Effector memory CD8-positive, alpha-beta T cell (primary cell): Measurements from ENCODE around the gene CFAP92.

Source experiments
- ATAC-seq: fragments of 150-1000 bp; cut with Tn5 transposase; replicated peaks from 2 replicates; pipeline ENCODE4 v1.10.0; 2021; ENCODE audit warnings: mild to moderate bottlenecking, moderate library complexity
- DNase-seq, 3 experiments: peaks; one replicate each; pipeline ENCODE4 v3.0.0; 2021
- H3K27ac Mint-ChIP-seq, 2 donors: one replicate each; pipeline ENCODE4 v1.8.0; 2022; ENCODE audit warnings: mild to moderate bottlenecking in 2 of 2, mixed read lengths in 2 of 2, moderate library complexity in 2 of 2
- H3K27me3 Mint-ChIP-seq, 2 donors: one replicate each; pipeline ENCODE4 v1.8.0; 2022; ENCODE audit warnings: mixed read lengths in 2 of 2
- H3K36me3 Mint-ChIP-seq: one replicate; pipeline ENCODE4 v1.8.0; 2022; ENCODE audit warnings: mild to moderate bottlenecking, moderate library complexity, mixed read lengths; ENCODE audit not compliant: insufficient read depth
- H3K4me1 Mint-ChIP-seq, 2 donors: one replicate each; pipeline ENCODE4 v1.8.0; 2022; ENCODE audit warnings: low read depth in 2 of 2, mixed read lengths in 2 of 2
- H3K4me3 Mint-ChIP-seq, 2 donors: one replicate each; pipeline ENCODE4 v1.8.0; 2022; ENCODE audit warnings: mild to moderate bottlenecking in 2 of 2, mixed read lengths in 2 of 2, moderate library complexity in 2 of 2
- H3K9me3 Mint-ChIP-seq, 2 donors: one replicate each; pipeline ENCODE4 v1.8.0; 2022; ENCODE audit warnings: mixed read lengths in 2 of 2

CFAP92 gene

DNA sequence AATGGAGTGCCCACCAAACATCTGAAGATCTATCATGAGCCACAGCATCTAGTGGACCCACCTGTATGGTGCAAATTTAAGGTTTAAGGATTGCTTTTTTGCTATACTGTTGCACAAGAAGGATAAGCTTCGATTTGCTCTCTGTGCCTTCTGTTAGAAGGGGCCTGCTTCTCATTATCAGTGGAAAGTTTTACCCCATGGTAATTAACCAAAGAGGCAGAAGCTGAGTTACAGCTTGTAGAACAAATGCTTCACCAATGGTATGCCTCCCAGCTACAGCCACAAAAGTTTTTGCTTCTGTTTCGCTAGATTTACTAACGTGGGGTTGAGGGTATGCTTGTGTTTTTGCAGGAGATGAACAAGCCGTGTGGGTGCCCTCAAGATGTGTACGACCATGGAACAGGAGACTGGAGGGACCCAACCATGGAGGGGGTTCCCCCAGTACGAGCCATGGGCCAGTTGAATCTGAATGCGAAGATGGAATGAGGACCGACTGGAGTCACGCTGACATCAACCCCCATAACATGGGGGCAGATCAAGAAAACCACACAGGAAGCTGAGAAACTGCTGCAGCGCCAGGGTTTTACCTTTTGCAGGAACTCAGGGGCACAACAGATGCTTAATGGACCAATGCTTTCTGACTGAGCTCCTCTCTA, 70.9 kb downstream of the CFAP92 start:
- H3K4me1 Mint-ChIP-seq = peaks cover 17 to 21% of the 10 kb centered on the region in 2 donors
- no peaks in the 10 kb centered on the region for H3K27me3 Mint-ChIP-seq
- H3K36me3 Mint-ChIP-seq = no peaks in the 10 kb centered on the region
- H3K4me3 Mint-ChIP-seq = peak overlapping the region; percentile 76 to 83
- peak overlapping the region; percentile 80 to 84 for H3K27ac Mint-ChIP-seq
- ATAC-seq = peak; percentile 81
- peak; percentile 26 to 35 (median 28) for DNase-seq
- peaks cover 0 to 5% of the 10 kb centered on the region in 2 donors for H3K9me3 Mint-ChIP-seq

DNA sequence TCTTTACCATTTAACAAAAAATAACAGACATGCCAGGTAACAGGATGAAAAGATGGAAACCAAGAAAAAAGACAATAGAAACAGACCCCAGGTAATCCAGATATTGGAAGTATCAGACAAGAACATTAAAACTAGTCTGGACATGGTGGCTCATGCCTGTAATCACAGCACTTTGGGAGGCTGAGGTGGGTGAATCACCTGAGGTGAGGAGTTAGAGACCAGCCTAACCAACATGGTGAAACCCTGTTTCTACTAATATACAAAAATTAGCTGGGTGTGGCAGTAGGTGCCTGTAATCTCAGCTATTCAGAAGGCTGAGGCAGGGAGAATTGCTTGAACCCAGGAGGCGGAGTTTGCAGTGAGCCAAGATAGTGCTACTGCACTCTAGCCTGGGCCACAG, 73.9 kb downstream of the CFAP92 start:
- DNase-seq (no peak), ATAC-seq (no peak)
- peaks cover 0 to 5% of the 10 kb centered on the region in 2 donors for H3K9me3 Mint-ChIP-seq
- H3K36me3 Mint-ChIP-seq = peaks cover 3% of the 10 kb centered on the region
- no peak overlapping the region for H3K4me3 Mint-ChIP-seq
- no peaks in the 10 kb centered on the region for H3K27me3 Mint-ChIP-seq
- H3K4me1 Mint-ChIP-seq = peaks cover 17 to 21% of the 10 kb centered on the region in 2 donors
- H3K27ac Mint-ChIP-seq = peak overlapping the region in 1 of 2 donors; percentile 54

DNA sequence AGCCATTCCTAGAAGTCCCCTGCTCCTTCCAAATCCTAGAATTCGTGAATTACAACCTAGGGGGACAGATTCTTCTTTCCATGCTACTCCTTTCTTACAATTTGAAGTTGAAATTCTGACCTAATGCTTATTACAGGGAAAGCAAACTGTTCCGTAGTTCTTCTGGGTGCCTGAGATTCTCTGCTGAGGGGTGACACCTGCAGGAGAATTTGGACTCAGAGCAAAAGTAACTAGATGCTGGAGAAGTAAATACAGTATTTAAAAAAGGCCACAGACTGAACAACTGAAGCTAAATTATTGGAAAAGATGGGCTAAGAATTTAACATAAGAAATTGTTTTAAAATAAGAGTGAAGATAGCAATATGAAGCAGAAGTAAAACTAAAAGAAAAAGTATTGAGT, 76.6 kb downstream of the CFAP92 start:
- peaks cover 0 to 2% of the 10 kb centered on the region in 2 donors for H3K4me1 Mint-ChIP-seq
- peak overlapping the region; percentile 3 for H3K27ac Mint-ChIP-seq

DNA sequence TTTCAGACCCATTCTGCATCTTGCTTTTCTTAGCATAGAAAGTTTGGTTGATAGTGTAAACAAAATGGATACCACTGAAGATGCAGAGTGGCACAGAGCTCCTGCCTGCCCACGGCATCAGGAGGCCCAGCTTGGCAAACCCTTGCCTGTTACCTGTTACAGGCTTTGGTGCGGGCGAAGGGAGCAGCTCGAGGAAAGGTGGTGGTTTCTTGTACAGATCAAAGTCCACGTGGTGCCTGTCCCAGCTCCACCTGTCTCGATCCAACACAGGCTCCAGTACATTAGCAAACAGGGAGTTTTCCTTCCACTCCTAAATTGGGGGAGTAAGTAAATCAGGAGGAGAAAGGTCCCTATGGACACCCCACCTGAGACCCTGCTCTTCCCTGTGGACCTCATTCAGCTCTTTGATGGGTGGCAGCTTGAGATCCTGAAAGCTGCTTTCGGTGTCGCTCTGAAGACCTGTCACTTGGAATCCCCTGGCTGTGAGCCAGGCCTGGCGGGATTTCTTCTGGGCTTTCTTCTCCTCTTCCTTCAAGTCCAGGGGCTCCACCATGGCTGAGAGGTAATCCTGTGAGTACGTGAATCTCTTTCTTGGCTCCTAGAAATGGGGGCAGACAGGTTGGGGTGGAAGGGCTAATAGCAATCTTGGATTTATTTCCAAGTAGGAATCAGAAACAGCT, 78.8 kb downstream of the CFAP92 start:
- ATAC-seq (no peak), DNase-seq (no peak)
- Mint-ChIP-seq H3K36me3 (peaks cover 7% of the 10 kb centered on the region), H3K4me3 (no peak overlapping the region), H3K27ac (peak overlapping the region in 1 of 2 donors; percentile 60), H3K9me3 (no peaks in the 10 kb centered on the region), H3K4me1 (no peaks in the 10 kb centered on the region), H3K27me3 (no peaks in the 10 kb centered on the region)

More for the DNA sequence above, 76.6 kb downstream of the CFAP92 start:
- no peak overlapping the region for H3K4me3 Mint-ChIP-seq
- peaks cover 0 to 5% of the 10 kb centered on the region in 2 donors for H3K9me3 Mint-ChIP-seq
- peaks cover 7% of the 10 kb centered on the region for H3K36me3 Mint-ChIP-seq
- ATAC-seq (no peak), DNase-seq (no peak)
- no peaks in the 10 kb centered on the region for H3K27me3 Mint-ChIP-seq

DNA sequence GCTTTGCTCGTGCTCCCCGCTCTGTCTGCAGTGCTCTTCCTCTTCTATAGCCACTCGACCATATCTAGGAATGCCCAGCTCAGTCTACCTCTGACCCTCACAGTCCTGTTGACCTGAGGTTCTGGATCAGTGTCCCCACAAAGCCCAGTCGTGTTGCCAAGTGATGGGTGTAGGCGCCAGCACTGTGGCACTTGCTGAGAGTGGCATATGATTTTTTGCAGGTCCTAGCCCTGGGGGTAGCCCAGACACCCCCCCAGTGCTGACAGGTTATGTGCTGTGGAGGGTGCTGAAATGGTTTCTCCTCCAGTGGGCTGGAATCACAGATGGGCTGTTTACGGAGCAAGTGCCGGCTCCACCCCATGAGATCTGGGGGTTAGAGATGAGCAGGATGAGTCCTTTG, 82.0 kb downstream of the CFAP92 start:
- no peak overlapping the region for H3K4me3 Mint-ChIP-seq
- DNase-seq (no peak), ATAC-seq (no peak)
- no peaks in the 10 kb centered on the region for H3K4me1 Mint-ChIP-seq
- H3K27me3 Mint-ChIP-seq = no peaks in the 10 kb centered on the region
- H3K9me3 Mint-ChIP-seq = no peaks in the 10 kb centered on the region
- H3K36me3 Mint-ChIP-seq = peaks cover 7% of the 10 kb centered on the region
- peak overlapping the region in 1 of 2 donors; percentile 11 for H3K27ac Mint-ChIP-seq

DNA sequence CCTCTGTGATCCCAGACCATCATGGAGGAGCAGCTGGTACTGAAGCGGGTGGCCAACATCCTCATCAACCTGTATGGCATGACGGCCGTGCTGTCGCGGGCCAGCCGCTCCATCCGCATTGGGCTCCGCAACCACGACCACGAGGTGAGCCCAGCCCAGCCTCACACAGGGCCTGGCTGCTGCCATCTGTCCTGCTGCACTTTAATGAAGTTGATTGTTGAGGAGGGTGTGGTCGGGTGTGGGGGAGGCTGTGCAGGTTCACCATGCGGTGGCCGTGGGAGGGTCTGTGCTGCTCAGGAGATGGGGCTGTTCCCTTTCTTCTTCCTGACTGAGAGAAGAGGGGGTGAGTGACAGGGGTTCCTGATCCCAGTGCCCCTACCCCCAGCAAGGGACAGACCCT, 83.9 kb downstream of the CFAP92 start:
- ATAC-seq = no peak
- no peak overlapping the region for H3K4me3 Mint-ChIP-seq
- no peaks in the 10 kb centered on the region for H3K27me3 Mint-ChIP-seq
- H3K4me1 Mint-ChIP-seq = no peaks in the 10 kb centered on the region
- no peaks in the 10 kb centered on the region for H3K9me3 Mint-ChIP-seq
- peaks cover 16% of the 10 kb centered on the region for H3K36me3 Mint-ChIP-seq
- H3K27ac Mint-ChIP-seq = no peak overlapping the region
- no peak for DNase-seq

DNA sequence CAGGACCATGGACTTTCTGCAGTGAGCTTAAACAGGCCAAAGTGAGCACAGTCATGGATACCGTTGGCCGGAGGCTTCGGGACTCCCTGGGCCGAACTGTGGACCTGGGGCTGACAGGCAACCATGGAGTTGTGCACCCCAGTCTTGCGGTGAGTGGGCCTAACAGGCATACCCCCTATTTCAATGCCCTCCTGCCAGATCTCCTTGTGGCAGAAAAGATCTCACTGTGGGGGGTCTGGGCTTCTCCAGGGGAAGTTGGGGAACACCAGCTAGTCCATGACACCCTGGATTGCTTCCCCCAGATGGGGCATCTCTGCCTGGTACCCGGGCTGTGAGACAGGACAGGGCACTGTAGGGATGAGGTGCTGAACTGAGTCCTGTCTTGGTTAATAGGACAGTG, 84.9 kb downstream of the CFAP92 start:
- Mint-ChIP-seq H3K4me1 (no peaks in the 10 kb centered on the region), H3K27ac (no peak overlapping the region), H3K4me3 (no peak overlapping the region), H3K36me3 (peaks cover 22% of the 10 kb centered on the region), H3K9me3 (no peaks in the 10 kb centered on the region), H3K27me3 (no peaks in the 10 kb centered on the region)
- DNase-seq = no peak
- ATAC-seq = no peak

DNA sequence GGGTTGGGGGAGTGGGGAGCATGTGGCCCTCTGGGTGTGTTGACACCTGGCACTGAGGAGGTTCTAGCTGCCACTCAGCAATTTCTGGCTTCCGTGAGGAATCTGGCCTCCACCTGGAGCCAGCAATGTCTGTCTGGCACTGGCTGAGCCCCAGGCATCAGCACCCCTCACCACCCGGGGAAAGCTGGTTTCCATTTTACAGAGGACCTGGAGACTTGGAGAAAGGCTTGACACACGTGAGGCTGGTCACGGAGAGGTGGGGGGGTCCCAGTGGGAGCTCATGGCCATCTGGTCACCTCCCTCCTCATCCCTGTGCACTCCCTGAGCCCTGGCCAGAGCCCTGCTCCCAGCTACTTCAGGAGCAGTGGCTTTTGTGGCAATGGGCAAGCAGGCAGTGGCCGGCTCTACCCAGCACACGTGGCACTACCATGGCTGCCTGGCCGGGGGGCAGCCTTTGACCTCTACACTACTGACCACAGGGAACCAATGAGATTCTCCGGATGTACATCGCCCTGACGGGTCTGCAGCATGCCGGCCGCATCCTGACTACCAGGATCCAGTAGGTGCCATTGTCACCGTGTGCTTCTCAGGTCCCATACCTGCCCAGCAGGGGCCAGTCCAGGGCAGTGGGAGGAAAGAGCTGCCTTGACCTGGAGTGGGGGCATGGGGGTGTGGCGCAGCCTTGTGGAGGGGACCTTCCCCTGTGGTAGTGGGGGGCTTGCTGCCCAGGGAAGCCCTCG, 86.0 kb downstream of the CFAP92 start:
- Mint-ChIP-seq H3K9me3 (no peaks in the 10 kb centered on the region), H3K4me3 (no peak overlapping the region), H3K27me3 (no peaks in the 10 kb centered on the region), H3K4me1 (no peaks in the 10 kb centered on the region), H3K27ac (peak overlapping the region in 1 of 2 donors; percentile 46), H3K36me3 (peaks cover 30% of the 10 kb centered on the region)
- DNase-seq = no peak
- no peak for ATAC-seq

DNA sequence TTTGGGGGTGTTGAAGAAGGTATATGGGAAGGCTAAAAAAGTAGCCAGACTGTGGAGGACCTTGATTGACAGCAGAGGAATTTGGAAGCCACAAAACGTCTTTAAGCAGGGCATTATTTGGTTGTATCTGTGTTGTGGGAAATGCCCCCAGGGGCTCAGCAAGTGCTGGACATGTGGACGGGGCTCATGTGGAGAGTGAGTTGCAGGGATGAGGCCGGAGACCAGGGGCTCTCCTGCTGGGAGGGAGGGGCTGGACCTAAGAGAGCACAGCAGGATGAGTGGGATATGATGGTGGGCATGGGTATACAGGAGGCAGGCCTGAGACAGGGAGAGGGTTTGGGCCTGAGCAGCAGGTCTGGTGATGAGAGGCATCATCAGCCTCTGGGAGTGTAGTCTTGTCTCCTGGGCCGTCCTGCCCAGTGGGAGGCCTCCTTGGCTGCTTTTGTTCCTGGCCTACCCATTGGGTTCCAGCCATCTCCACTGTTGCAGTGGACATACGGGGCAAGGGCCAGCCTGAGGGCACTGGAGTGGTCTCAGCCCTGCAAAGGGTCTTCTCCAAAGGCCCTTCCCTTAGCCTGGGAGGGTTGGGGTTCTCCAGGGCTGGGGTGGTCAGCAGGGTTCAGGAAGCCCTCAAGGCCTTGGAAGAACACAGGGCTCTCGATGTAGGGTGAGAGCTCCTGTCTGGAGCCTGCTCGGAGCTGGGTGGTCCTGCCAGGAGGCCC, 86.9 kb downstream of the CFAP92 start:
- Mint-ChIP-seq H3K9me3 (no peaks in the 10 kb centered on the region), H3K4me1 (no peaks in the 10 kb centered on the region), H3K27me3 (no peaks in the 10 kb centered on the region), H3K27ac (peak overlapping the region; percentile 24 to 60), H3K36me3 (peaks cover 38% of the 10 kb centered on the region), H3K4me3 (no peak overlapping the region)
- DNase-seq (no peak), ATAC-seq (no peak)

DNA sequence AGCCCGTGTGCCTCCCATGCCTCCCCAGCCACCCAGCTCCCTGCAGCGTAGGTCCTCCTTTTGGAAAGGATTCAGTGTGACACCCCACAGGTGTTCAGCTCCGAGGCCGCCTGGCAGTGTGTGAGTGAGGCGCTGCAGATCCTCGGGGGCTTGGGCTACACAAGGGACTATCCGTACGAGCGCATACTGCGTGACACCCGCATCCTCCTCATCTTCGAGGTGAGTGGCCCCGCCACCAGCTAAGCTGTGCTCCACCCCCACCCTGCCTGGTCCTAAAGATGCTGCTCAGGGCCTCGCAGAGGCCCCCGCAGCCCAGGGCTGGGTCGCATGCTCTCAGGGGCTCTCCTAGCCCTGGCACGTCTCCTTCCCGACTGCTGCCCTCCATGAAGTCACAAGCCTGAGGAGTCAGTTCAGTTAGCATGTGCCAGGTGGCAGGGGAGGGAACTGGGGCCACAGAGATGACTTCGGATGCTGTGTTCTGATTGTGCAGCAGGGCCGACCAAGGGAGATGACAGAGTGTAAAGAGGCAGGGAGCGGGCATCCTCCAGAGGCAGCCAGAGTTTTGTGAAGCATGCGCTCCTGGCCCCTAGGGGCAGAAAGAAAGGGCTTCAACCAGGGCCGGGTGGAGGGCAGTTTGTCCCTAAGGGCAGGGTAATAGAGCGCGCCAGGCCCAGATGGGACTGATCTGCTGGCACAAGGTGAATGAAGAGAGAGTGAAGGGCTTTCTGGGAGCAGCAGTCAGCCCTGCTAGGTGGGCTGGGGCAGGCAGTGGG, 87.7 kb downstream of the CFAP92 start:
- Mint-ChIP-seq H3K4me1 (no peaks in the 10 kb centered on the region), H3K36me3 (peaks cover 45% of the 10 kb centered on the region), H3K9me3 (no peaks in the 10 kb centered on the region), H3K27me3 (no peaks in the 10 kb centered on the region), H3K4me3 (no peak overlapping the region), H3K27ac (peak overlapping the region in 1 of 2 donors; percentile 57)
- DNase-seq (no peak), ATAC-seq (no peak)

DNA sequence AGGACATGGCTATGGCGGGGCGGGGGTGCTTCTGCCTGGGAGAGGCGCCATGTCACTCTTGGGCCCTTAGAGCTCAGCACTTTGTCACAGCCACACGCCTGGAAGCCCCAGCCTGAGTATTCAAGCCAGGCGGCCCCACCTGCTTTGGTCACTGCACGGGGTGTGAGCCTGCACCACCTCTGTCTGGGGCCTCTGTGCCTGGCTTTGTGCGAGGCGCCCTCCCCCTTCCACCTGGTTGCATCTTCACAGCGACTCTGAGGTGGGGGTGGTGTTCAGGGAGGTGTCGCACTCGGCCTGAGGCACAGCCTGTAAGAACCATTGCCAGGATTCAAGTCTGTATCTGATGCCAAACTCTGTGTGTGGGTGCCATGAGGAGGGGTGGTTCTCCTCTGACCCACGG, 90.4 kb downstream of the CFAP92 start:
- peaks cover 66% of the 10 kb centered on the region for H3K36me3 Mint-ChIP-seq
- H3K27me3 Mint-ChIP-seq = no peaks in the 10 kb centered on the region
- no peak overlapping the region for H3K27ac Mint-ChIP-seq
- no peaks in the 10 kb centered on the region for H3K4me1 Mint-ChIP-seq
- DNase-seq = no peak
- no peaks in the 10 kb centered on the region for H3K9me3 Mint-ChIP-seq
- ATAC-seq = no peak
- no peak overlapping the region for H3K4me3 Mint-ChIP-seq

DNA sequence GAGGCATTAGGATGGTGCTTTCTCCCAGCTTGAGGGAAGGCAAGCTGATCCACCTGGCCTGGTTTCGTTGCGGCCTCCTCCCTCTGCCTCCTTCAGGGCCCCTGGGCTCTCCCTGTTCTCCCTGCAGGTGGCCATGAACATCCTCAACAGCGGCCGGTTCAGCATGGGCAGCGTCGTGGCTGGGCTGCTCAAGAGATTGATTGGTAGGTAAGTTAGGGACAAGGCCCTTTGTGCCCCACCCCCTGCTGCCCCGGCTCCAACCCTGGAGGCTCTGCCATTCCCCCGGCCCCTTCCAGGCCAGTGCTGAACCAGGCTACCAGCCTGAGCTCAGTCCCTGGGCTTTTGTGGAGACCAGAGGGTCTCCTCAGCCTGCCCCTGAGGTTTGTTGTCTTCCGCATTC, 91.5 kb downstream of the CFAP92 start:
- Mint-ChIP-seq H3K27ac (peak overlapping the region; percentile 13 to 32), H3K9me3 (no peaks in the 10 kb centered on the region), H3K27me3 (no peaks in the 10 kb centered on the region), H3K36me3 (peaks cover 77% of the 10 kb centered on the region), H3K4me3 (no peak overlapping the region), H3K4me1 (no peaks in the 10 kb centered on the region)
- ATAC-seq = no peak
- DNase-seq = no peak
